Left lobe of liver (tissue), 2 donors: ENCODE results near the gene EDNRA. TPM values are rescaled to one million over a fixed set of nuclear protein-coding genes. Genes with fewer than 3 reads are reported as not detected.
"Not testable (repeated sequence)": the region's sequence is repeated elsewhere in the genome, so short reads cannot be mapped to it uniquely, and the experiment has no call there.

ENCODE experiments used
- ATAC-seq: fragments of 200-7000 bp; cut with Tn5 transposase; one replicate; pipeline ENCODE4 v1.9.1; 2020; ENCODE audit warnings: mild to moderate bottlenecking, moderate library complexity
- DNase-seq: peaks from one replicate; pipeline ENCODE4 v3.0.0-alpha.2; 2020; ENCODE audit warnings: low spot score
- total RNA-seq: library from RNA; stranded (reverse); gene quantifications from one replicate; pipeline ENCODE4 v1.2.1, GENCODE V29; 2021
- donor health status: DM: no; HTN: no; CAD: no; lungs with moderate emphysema.
- donor health status: DM: no; HTN: yes; CAD: no.

Gene EDNRA
- 2.0 TPM for total RNA-seq

- DNase-seq: no peak
- ATAC-seq: peak; percentile 44
Measured at GRCh38 chr4:147480891-147481576, at the start of gene EDNRA. TSS of gene EDNRA (plus strand) at chr4:147481097. CDS start at chr4:147485682, 4,585 bp downstream.

GRCh38 chr4:147434370-147434769 is 46.5 kb upstream of the EDNRA start:
- not testable (repeated sequence) for DNase-seq

GRCh38 chr4:147440442-147440841 is 40.5 kb upstream of the EDNRA start:
- ATAC-seq: no peak
- no peak for DNase-seq

More at GRCh38 chr4:147434370-147434769, 46.5 kb upstream of the EDNRA start:
- ATAC-seq: not testable (repeated sequence)

GRCh38 chr4:147447786-147448185 is 33.1 kb upstream of the EDNRA start:
- no peak for DNase-seq
- ATAC-seq: no peak

- DNase-seq (no peak), ATAC-seq (no peak)
Measured at GRCh38 chr4:147453561-147454141, 27.2 kb upstream of the EDNRA start.

- ATAC-seq (no peak), DNase-seq (no peak)
Measured at GRCh38 chr4:147456706-147457105, 24.2 kb upstream of the EDNRA start.

GRCh38 chr4:147461161-147461560 is 19.7 kb upstream of the EDNRA start:
- no peak for ATAC-seq
- no peak for DNase-seq

- no peak for DNase-seq
- no peak for ATAC-seq
Measured at GRCh38 chr4:147463065-147463464, 17.8 kb upstream of the EDNRA start.

- DNase-seq (no peak), ATAC-seq (no peak)
Measured at GRCh38 chr4:147465461-147465860, 15.4 kb upstream of the EDNRA start.

- ATAC-seq (no peak), DNase-seq (no peak)
Measured at GRCh38 chr4:147477439-147477838, 3.5 kb upstream of the EDNRA start.

GRCh38 chr4:147479376-147479775 is 1.5 kb upstream of the EDNRA start:
- no peak for DNase-seq
- ATAC-seq: no peak

GRCh38 chr4:147479786-147480185 is 1.1 kb upstream of the EDNRA start:
- no peak for ATAC-seq
- DNase-seq: no peak

GRCh38 chr4:147480502-147480890 is 401 bp upstream of the EDNRA start:
- DNase-seq: no peak
- no peak for ATAC-seq

- ATAC-seq (no peak), DNase-seq (no peak)
Measured at GRCh38 chr4:147481577-147482109, 746 bp downstream of the EDNRA start.

GRCh38 chr4:147482281-147482680 is 1.4 kb downstream of the EDNRA start:
- no peak for DNase-seq
- no peak for ATAC-seq

- DNase-seq (no peak), ATAC-seq (no peak)
Measured at GRCh38 chr4:147485167-147485566, 4.3 kb downstream of the EDNRA start.

- no peak for DNase-seq
Measured at GRCh38 chr4:147487616-147488015, 6.7 kb downstream of the EDNRA start.

GRCh38 chr4:147488556-147488955 is 7.7 kb downstream of the EDNRA start:
- no peak for ATAC-seq
- DNase-seq: no peak

More at GRCh38 chr4:147487616-147488015, 6.7 kb downstream of the EDNRA start:
- no peak for ATAC-seq

GRCh38 chr4:147491086-147491485 is 10.2 kb downstream of the EDNRA start:
- DNase-seq: no peak
- ATAC-seq: no peak

GRCh38 chr4:147492306-147492705 is 11.4 kb downstream of the EDNRA start:
- no peak for ATAC-seq
- no peak for DNase-seq

- no peak for DNase-seq
Measured at GRCh38 chr4:147492761-147493160, 11.9 kb downstream of the EDNRA start.

GRCh38 chr4:147493307-147493706 is 12.4 kb downstream of the EDNRA start:
- ATAC-seq (no peak), DNase-seq (no peak)

More at GRCh38 chr4:147492761-147493160, 11.9 kb downstream of the EDNRA start:
- ATAC-seq: peak; percentile 41
